Suprapubic skin (tissue), 3 donors: Measurements from ENCODE around the gene PPM1M.

Experiments
- CTCF ChIP-seq, 2 donors: fragments of 200-600 bp in 1 of 2; fragments of 450-650 bp in 1 of 2; sonication (generic) in 1 of 2; IDR thresholded peaks; one replicate each; pipeline ENCODE4 v1.5.1; 2016 to 2019; ENCODE audit warnings: antibody characterized with exemption in 2 of 2, mild to moderate bottlenecking in 1 of 2, moderate library complexity in 1 of 2
- EP300 ChIP-seq: sonication (generic); formaldehyde crosslinking; IDR thresholded peaks from one replicate; pipeline ENCODE4 v1.6.1; 2017; ENCODE audit warnings: antibody characterized with exemption

- TF ChIP-seq CTCF (IDR thresholded peaks at IDR 0.05) (no peak), EP300 (no peak)
Measured at GRCh38 chr3:52283306-52283705, 37.7 kb downstream of the PPM1M start.
